Measurements from ENCODE around the gene HDAC1.

HDAC1 gene

DNA sequence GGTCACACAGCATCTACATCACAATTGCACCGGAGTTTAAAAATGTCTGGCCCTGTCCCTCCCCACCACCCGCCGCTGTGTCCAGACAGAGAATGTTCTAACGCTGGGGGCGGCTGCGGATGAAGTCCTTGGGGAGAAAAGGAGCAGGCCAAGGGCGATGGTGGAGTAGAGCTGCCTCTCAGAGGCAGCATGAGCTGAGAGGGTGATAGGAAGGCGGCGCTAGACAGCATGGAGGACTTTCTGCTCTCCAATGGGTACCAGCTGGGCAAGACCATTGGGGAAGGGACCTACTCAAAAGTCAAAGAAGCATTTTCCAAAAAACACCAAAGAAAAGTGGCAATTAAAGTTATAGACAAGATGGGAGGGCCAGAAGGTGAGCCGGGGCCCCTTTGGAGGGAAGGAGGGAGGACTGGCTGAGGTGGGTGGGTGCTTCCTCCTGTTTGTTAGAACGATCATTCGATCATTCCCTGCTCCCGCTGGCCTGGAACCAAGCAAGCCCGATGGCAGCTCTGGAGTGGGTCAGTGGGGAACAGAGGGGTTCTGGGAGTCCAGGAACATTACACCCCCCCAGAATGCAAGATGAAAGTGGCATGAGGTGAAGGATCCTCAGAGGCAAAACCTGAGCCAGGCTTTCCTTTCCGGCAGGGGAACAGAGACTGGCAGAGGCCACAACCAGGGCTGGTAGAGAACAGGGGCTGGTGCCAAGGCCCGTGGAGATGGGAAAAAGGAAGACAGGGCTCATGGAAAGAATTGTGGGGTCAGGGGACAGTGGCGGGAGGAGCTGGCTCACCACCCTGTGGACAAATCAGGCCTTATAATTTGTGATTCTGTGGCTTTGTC, 70.8 kb downstream of the HDAC1 start, which contains the start of the genes FAM229A and TSSK3:
Gene FAM229A (minus strand): TSS at position 12 of the 840 bp plus-strand sequence. CDS start 394 bp downstream, outside the sequence.
Gene TSSK3 (plus strand): TSS at position 66 of the 840 bp plus-strand sequence. CDS start 163 bp downstream, at position 229.
- peaks cover 28% of the 10 kb centered on the region for H3K27me3 ChIP-seq
- H3K4me3 ChIP-seq, result peak within 1 kb of the TSS; percentile 53
- H3K36me3 ChIP-seq, result peaks cover 50% of the 10 kb centered on the region
- peaks cover 53% of the 10 kb centered on the region for H3K4me1 ChIP-seq
- peaks cover 45% of the 10 kb centered on the region for H4K20me1 ChIP-seq
- H3K9me3 ChIP-seq, result no peaks in the 10 kb centered on the region
- no peak within 1 kb of the TSS for H3K27ac ChIP-seq
- peak within 1 kb of the TSS; percentile 87 for H3K4me2 ChIP-seq
- peak within 1 kb of the TSS; percentile 41; the same call in 1 of the 2 replicates for H3K9ac ChIP-seq
- no peak for TF ChIP-seq Cebpa-rat (IDR thresholded peaks at IDR 0.05)

DNA sequence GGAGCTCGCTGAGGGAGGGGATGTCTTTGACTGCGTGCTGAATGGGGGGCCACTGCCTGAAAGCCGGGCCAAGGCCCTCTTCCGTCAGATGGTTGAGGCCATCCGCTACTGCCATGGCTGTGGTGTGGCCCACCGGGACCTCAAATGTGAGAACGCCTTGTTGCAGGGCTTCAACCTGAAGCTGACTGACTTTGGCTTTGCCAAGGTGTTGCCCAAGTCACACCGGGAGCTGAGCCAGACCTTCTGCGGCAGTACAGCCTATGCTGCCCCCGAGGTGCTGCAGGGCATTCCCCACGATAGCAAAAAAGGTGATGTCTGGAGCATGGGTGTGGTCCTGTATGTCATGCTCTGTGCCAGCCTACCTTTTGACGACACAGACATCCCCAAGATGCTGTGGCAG, 71.8 kb downstream of the HDAC1 start:
- H4K20me1 ChIP-seq, result peaks cover 51% of the 10 kb centered on the region
- H3K4me2 ChIP-seq, result no peak overlapping the region
- peaks cover 53% of the 10 kb centered on the region for H3K4me1 ChIP-seq
- peaks cover 61% of the 10 kb centered on the region for H3K36me3 ChIP-seq
- H3K9me3 ChIP-seq, result no peaks in the 10 kb centered on the region
- H3K27me3 ChIP-seq, result peaks cover 28% of the 10 kb centered on the region
- no peak overlapping the region for H3K9ac ChIP-seq
- no peak overlapping the region for H3K4me3 ChIP-seq
- H3K27ac ChIP-seq, result no peak overlapping the region
- TF ChIP-seq Cebpa-rat (IDR thresholded peaks at IDR 0.05), result no peak

DNA sequence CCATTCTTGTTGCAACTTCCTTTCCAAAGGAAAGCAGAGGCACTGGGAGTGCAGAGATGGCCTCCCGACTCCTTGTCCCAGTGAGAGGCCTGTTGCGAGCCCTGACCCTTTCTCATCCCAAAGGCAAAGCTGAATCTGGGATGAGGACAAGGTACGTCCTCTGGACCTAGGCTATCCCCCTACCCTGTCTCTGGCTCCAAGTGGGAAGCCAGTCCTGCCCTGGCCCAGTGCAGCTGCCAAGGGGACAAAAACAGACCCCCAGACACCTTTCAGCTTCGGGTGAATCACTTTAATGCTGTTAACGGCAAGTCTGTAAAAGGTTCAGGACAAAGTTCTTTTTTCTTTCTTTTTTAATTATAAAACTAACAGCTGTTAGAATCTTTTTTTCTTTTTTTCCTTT, 73.0 kb downstream of the HDAC1 start:
- peaks cover 60% of the 10 kb centered on the region for H4K20me1 ChIP-seq
- no peak overlapping the region for H3K4me3 ChIP-seq
- no peak overlapping the region for H3K4me2 ChIP-seq
- H3K9ac ChIP-seq, result no peak overlapping the region
- H3K9me3 ChIP-seq, result no peaks in the 10 kb centered on the region
- TF ChIP-seq Cebpa-rat (IDR thresholded peaks at IDR 0.05), result no peak
- peaks cover 72% of the 10 kb centered on the region for H3K36me3 ChIP-seq
- H3K27ac ChIP-seq, result no peak overlapping the region
- peaks cover 28% of the 10 kb centered on the region for H3K27me3 ChIP-seq
- peaks cover 44% of the 10 kb centered on the region for H3K4me1 ChIP-seq

DNA sequence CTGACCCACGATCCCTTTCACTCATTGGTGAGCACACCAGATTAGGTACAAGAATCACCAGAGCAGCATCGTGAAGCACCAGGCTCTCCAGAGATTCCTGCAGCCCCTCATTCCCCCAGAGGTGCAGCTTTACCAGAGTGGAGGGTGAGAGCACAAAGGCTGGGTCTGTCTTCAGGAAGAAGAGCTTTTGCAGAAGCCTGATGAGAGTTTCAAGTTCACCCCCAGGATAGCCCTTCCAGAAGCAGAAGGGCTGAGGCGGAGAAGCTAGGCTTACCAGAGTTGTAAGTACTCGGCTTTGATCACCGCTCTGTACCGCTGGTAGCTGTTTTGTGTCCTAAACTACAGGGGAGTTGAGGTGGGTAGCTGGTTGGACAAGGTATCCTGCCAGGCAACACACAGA, 73.6 kb downstream of the HDAC1 start:
- peaks cover 27% of the 10 kb centered on the region for H3K27me3 ChIP-seq
- H3K4me2 ChIP-seq, result peak overlapping the region; percentile 64
- H3K4me3 ChIP-seq, result no peak overlapping the region
- H3K9ac ChIP-seq, result 0 out of 2 replicates have a peak overlapping the region, but pooled peaks have one; percentile 38
- peaks cover 78% of the 10 kb centered on the region for H3K36me3 ChIP-seq
- H3K4me1 ChIP-seq, result peaks cover 38% of the 10 kb centered on the region
- no peaks in the 10 kb centered on the region for H3K9me3 ChIP-seq
- H3K27ac ChIP-seq, result no peak overlapping the region
- peaks cover 63% of the 10 kb centered on the region for H4K20me1 ChIP-seq
- TF ChIP-seq Cebpa-rat (IDR thresholded peaks at IDR 0.05), result no peak

DNA sequence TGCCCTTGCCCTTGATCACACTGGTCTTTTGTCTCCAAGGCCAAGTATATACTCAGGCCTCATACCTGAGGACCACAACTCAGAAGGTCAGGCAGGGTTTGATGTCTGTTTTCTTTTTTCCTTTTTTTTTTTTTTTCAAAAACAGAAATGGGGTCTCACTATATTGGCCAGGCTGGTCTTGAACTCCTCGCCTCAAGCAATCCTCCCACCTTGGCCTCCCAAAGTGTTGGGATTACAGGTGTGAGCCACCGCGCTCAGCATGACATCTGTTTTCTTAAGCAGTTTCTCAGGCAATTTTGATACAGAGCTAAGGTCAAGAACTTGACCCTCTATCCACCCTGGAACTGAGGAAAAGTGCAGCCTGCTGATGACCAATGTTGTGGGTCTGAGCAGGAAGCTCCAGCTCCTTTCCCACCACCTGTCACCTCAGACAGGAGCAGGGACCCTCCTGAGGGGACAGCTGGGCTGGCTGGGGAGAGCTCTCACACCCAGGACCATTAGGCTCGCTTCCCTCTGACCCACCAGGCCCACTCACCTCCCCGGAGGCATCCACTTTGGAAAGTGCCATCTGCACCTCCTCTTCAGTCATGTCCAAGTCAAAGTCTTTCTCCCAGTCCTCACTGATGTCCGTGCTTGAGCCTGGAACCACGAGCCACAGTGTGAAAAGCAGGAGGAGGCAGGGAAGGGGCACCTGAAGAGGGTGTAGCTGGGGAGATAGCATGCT, 76.2 kb downstream of the HDAC1 start:
- Histone ChIP-seq H3K27ac (no peak overlapping the region), H4K20me1 (peaks cover 71% of the 10 kb centered on the region), H3K36me3 (peaks cover 92% of the 10 kb centered on the region), H3K9ac (no peak overlapping the region), H3K4me1 (peaks cover 35% of the 10 kb centered on the region), H3K4me2 (no peak overlapping the region), H3K4me3 (no peak overlapping the region), H3K9me3 (no peaks in the 10 kb centered on the region), H3K27me3 (peaks cover under 1% of the 10 kb centered on the region; the same call in 1 of the 2 replicates)
- no peak for TF ChIP-seq Cebpa-rat (IDR thresholded peaks at IDR 0.05)

DNA sequence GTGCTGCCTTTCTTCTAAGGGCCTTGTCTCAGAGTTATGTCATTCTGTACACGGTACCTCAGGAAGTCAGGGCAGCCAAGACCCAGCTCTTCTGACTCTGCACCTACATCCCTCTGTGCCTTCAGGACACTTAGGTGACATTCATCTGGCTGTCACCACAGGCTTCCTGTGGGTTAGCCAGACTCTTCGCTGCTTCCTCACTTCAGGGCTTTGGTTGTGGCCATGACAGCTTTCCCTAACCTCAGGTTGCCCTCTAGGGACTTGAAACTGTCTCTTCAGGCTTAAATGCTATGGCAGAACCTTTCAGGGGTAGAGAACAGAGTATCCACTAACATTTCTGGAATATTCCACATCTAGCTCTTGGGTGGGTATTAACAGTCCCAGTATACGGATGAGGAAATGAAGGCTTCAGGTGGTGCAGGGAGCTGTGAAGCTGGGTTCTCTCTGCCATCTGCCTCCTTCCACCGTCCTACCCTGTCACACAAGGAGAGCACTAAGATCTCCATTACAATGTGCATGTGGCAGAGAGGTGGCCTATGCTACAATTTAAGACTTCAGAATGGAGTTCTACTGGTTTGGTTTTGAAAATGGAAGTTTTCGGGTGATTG, 80.4 kb downstream of the HDAC1 start:
- H4K20me1 ChIP-seq, result peaks cover 76% of the 10 kb centered on the region
- H3K4me1 ChIP-seq, result peaks cover 22% of the 10 kb centered on the region
- H3K9me3 ChIP-seq, result no peaks in the 10 kb centered on the region
- H3K27ac ChIP-seq, result no peak overlapping the region
- peak overlapping the region; percentile 63 for H3K4me2 ChIP-seq
- TF ChIP-seq Cebpa-rat (IDR thresholded peaks at IDR 0.05), result no peak
- no peak overlapping the region for H3K4me3 ChIP-seq
- no peak overlapping the region for H3K9ac ChIP-seq
- H3K36me3 ChIP-seq, result peaks cover 95% of the 10 kb centered on the region
- no peaks in the 10 kb centered on the region for H3K27me3 ChIP-seq

DNA sequence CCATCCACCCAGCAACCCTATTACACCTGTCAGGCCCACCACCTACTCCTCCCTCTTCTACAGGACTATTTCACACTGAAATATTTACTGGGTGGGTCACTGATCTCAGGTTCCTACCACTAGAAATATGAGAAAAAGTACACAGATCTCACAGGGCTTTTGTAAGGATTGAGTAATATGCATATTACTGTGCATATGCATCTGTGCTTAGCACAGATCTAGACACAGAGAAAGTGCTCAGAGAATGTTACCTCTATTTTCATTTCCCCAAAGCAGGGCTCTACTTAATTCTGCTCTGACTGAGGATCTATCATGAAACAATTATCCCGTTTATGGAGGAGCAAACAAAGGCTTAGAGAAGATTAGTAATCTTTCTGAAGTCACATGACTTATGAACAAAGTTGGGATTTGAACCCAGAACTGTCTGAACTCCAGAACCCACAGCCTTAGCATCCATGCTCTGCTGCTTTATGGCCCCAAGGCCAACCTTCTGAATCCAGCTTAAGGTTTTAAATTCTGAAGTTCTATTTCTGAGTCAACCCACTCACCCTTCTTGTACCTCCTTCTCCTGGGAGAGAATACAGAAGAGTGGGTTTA, 82.2 kb downstream of the HDAC1 start:
- peaks cover 22% of the 10 kb centered on the region for H3K4me1 ChIP-seq
- H3K9me3 ChIP-seq, result no peaks in the 10 kb centered on the region
- H3K9ac ChIP-seq, result no peak overlapping the region
- peaks cover 66% of the 10 kb centered on the region for H4K20me1 ChIP-seq
- no peak for TF ChIP-seq Cebpa-rat (IDR thresholded peaks at IDR 0.05)
- H3K27me3 ChIP-seq, result no peaks in the 10 kb centered on the region
- H3K4me2 ChIP-seq, result no peak overlapping the region
- H3K36me3 ChIP-seq, result peaks cover 95% of the 10 kb centered on the region
- no peak overlapping the region for H3K4me3 ChIP-seq
- H3K27ac ChIP-seq, result no peak overlapping the region

DNA sequence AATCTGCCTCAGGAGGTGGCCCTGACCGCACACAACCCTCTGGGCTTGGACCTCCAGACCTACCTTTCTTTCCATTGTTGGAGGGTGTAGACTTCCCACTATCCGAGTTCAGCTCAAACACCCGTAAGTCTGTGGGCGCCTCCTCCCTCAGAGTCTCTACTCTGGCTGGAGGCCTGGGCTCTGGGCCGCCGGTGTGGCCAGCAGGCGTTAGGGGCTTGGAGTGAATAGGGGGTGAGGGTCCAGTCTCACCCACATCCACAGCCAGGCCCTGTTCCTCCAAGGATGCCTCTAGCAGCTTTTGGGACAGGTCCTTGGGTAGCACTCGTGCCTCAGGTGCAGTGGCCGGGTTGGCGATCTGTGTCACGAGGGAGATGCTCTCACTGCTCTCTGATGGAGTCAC, 84.3 kb downstream of the HDAC1 start:
- no peak overlapping the region for H3K9ac ChIP-seq
- H3K27me3 ChIP-seq, result no peaks in the 10 kb centered on the region
- H3K4me1 ChIP-seq, result peaks cover 22% of the 10 kb centered on the region
- no peak overlapping the region for H3K4me2 ChIP-seq
- no peaks in the 10 kb centered on the region for H3K9me3 ChIP-seq
- peaks cover 52% of the 10 kb centered on the region for H4K20me1 ChIP-seq
- H3K27ac ChIP-seq, result no peak overlapping the region
- peaks cover 100% of the 10 kb centered on the region for H3K36me3 ChIP-seq
- no peak for TF ChIP-seq Cebpa-rat (IDR thresholded peaks at IDR 0.05)
- no peak overlapping the region for H3K4me3 ChIP-seq

DNA sequence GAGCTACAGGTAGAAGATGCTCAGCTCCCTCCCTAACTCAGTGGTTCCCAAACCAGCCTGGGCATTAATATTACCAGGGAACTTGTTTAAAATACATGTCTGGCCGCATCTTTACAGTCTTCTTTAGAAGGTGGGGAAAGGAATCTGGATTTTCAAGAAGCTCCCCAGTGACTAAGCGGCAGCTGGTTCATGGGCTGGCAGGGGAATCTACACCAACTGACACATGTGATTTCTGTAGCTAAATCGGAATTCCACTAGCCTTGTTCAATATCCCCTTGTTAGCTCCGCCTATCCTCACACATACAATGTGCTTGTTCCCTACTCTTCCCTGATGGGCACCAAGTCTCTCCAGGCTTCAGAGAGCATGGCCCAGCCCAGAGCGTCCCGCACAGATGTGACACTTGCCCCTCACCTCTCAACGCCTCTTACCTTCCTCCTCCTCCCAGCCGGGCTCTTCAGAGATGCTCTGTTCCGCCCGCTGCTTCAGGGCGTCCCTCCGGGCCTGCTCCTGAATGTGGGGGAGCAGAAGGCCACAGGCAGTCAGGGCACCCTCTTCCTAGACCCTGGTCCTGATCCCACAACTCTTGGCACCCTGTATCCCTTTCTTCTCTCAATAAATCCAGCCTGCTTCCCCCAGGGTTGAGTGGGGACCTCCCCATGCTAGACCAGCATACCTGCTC, 85.8 kb downstream of the HDAC1 start:
- Histone ChIP-seq H3K27ac (no peak overlapping the region), H3K9ac (no peak overlapping the region), H4K20me1 (peaks cover 37% of the 10 kb centered on the region), H3K4me3 (no peak overlapping the region), H3K4me2 (no peak overlapping the region), H3K9me3 (no peaks in the 10 kb centered on the region), H3K4me1 (peaks cover 9% of the 10 kb centered on the region), H3K27me3 (no peaks in the 10 kb centered on the region), H3K36me3 (peaks cover 100% of the 10 kb centered on the region)
- TF ChIP-seq Cebpa-rat (IDR thresholded peaks at IDR 0.05), result no peak
